Natural killer cell treated with Interleukin-12 subunit alpha and Interleukin-12 subunit beta and Interleukin-15 and Interleukin-18, amount 100 ng/mL, for 72 hours (primary cell): Measurements from ENCODE around the gene CD8B. TPM values are rescaled to one million over a fixed set of nuclear protein-coding genes. Genes with fewer than 3 reads are reported as not detected.
"Not testable (repeated sequence)": the region's sequence is repeated elsewhere in the genome, so short reads cannot be mapped to it uniquely, and the experiment has no call there.

ENCODE experiments used
- ATAC-seq, 2 donors: fragments of 150-1000 bp; cut with Tn5 transposase in 1 of 2; sonication (Bioruptor Pico), chemical (Tn5 transposase) in 1 of 2; 2 replicates each; pipeline ENCODE4 v1.10.0; 2021
- DNase-seq: peaks from one replicate; pipeline ENCODE4 v3.0.0; 2022; ENCODE audit warnings: low spot score
- H3K27ac Mint-ChIP-seq, 2 donors: 1 replicate in 1 of 2; 2 replicates in 1 of 2; pipeline ENCODE4 v1.8.0; 2022; ENCODE audit warnings: mixed read lengths in 2 of 2, mild to moderate bottlenecking in 1 of 2, moderate library complexity in 1 of 2
- H3K27me3 Mint-ChIP-seq, 2 donors: 1 replicate in 1 of 2; 2 replicates in 1 of 2; pipeline ENCODE4 v1.8.0; 2022; ENCODE audit warnings: mixed read lengths in 2 of 2
- H3K36me3 Mint-ChIP-seq: one replicate; pipeline ENCODE4 v1.8.0; 2022; ENCODE audit warnings: mixed read lengths
- H3K4me1 Mint-ChIP-seq, 2 donors: 1 replicate in 1 of 2; 2 replicates in 1 of 2; pipeline ENCODE4 v1.8.0; 2022; ENCODE audit warnings: low read depth in 2 of 2, mixed read lengths in 2 of 2, mild to moderate bottlenecking in 1 of 2
- H3K4me3 Mint-ChIP-seq: one replicate; pipeline ENCODE4 v1.8.0; 2022; ENCODE audit warnings: mixed read lengths
- H3K9me3 Mint-ChIP-seq: 2 replicates; pipeline ENCODE4 v1.8.0; 2022; ENCODE audit warnings: mixed read lengths
- total RNA-seq, 2 donors: library from RNA; stranded (reverse); gene quantifications; one replicate each; pipeline ENCODE4 v1.2.3, GENCODE V29; 2022

The CD8B gene
- 10 to 100 TPM in 1 of 2 donors, 1 to 10 TPM in 1; 8.4 to 31.5 TPM for total RNA-seq

DNA sequence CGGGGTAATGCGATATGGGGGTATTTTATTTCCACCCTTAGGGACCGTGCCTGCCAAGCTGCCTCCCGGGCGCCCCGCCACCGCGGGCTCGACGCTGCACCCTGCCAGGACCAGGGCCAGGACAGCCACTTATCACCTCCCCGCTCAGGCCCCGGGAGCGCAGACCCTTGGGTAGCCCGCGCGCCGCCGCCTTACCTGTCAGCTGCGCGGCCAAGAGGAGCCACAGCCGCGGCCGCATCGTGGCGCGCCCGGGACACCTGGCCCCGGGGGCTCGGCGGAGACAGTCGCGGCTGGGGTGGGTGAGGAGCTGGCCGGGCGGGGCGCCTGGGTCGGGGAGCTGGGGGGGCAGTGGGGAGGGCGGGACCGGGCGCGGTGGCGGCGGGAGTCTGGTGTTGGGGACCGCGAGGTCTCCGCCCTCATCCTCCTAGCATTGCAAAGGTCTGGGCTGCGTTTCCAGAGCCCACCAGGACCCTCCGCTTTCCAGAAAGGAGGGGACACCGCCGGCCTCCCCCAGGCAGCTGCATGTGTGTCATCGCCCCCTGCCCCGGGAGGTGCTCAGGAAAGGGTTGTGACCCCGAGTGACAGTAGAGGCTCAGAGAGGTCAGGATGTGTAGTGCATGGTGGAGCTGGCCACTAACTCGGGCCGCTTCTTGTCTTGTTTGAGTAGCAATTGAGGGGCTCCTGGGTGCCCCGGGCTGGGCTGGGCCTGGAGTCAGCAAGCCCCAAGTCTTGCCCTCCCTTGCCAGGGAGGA lies at the start of gene CD8B:
Gene CD8B, minus strand, starts transcription at position 259 of the 752 bp plus-strand sequence. Its CDS starts 21 bp downstream, at position 238.
- H3K4me1 Mint-ChIP-seq, H3K36me3 Mint-ChIP-seq, H3K27me3 Mint-ChIP-seq, DNase-seq, H3K9me3 Mint-ChIP-seq: not testable (repeated sequence)
- Mint-ChIP-seq H3K27ac (peak within 1 kb of the TSS in 1 of 2 donors; percentile 70), H3K4me3 (peak within 1 kb of the TSS; percentile 70)
- peak; percentile 40 to 41 for ATAC-seq

DNA sequence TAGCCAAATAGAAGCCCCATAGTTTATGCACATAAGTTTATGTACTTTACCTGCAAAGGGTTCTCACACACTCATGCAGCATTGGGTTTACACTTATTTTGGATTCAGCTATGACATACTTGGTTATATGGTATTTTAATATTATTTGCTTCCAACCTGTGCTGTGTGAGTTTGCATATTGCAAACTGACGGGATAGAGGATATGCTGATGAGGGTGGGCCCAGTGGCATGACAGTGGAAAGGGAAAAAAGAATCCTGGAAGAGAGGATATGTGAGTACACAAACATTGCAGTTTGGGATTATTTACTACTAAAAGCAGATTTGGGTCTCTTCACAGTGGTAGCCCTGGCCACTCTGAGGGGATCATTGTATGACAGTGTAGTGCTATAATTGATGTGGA lies 44.2 kb upstream of the CD8B start:
- not testable (repeated sequence) for H3K27me3 Mint-ChIP-seq, H3K9me3 Mint-ChIP-seq

DNA sequence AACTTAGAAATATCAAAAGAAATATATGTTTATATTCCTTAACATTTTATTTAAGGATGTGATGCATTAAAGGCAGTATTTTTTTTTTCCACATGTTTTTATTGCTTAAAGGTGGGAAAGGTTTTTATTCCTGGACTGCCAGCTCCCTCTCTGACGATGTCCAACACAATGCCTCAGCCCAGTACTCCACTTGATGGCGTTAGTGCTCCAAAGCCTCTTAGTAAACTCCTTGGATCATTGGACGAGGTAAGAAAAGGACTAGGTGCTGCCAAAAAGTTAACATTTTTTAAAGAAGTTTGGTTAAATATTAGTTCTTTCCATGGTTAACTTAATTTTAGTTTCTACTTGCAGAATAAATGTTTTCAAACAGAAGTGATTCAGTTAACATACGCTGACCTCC lies 39.0 kb upstream of the CD8B start:
- ATAC-seq, H3K9me3 Mint-ChIP-seq, DNase-seq, H3K4me3 Mint-ChIP-seq, H3K27me3 Mint-ChIP-seq, H3K27ac Mint-ChIP-seq, H3K4me1 Mint-ChIP-seq, H3K36me3 Mint-ChIP-seq: not testable (repeated sequence)

More for the DNA sequence above, 44.2 kb upstream of the CD8B start:
- not testable (repeated sequence) for H3K27ac Mint-ChIP-seq, H3K4me3 Mint-ChIP-seq, ATAC-seq, DNase-seq, H3K36me3 Mint-ChIP-seq, H3K4me1 Mint-ChIP-seq

DNA sequence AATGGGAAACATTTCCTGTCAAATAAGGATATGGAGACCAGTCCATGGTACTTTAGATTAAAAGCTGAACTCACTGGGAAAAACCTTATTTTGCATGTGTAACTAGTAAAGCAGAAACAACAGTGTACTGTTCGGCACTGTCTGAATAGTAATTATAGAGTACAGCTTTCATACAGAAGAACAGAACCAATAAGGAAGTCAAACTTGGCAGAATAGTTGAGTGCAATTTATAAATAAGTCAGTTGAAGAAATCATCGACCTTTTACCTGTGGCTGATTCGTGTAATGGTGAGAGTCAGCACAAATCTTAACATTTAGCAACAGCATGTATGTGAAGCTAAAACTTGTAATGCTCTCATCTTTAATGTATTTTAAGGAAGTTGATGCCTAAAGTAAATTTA lies 24.3 kb upstream of the CD8B start:
- not testable (repeated sequence) for ATAC-seq, H3K4me3 Mint-ChIP-seq, H3K36me3 Mint-ChIP-seq, H3K27me3 Mint-ChIP-seq, H3K27ac Mint-ChIP-seq, DNase-seq, H3K9me3 Mint-ChIP-seq, H3K4me1 Mint-ChIP-seq

DNA sequence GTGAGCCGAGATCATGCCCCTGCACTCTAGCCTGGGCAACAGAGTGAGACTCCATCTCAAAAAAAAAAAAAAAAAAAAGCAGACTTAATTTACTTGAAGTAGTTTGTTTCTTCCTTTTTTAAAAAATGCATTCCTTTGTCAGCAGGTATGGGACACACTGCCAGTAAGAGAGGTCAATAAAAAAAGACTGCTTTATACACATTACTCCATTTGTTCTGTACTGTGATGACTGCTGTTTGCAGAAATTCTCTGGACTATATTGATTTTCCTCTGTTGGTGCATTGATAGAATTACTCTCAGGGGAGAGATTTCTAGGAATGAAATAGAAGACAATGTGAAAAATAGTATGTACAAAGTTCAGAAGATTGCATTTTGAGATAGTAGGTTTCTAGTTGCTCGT lies 21.2 kb upstream of the CD8B start:
- not testable (repeated sequence) for H3K27ac Mint-ChIP-seq, H3K36me3 Mint-ChIP-seq, ATAC-seq, DNase-seq, H3K9me3 Mint-ChIP-seq, H3K4me1 Mint-ChIP-seq, H3K4me3 Mint-ChIP-seq
- H3K27me3 Mint-ChIP-seq: peaks cover 10 to 11% of the 10 kb centered on the region in 2 donors

DNA sequence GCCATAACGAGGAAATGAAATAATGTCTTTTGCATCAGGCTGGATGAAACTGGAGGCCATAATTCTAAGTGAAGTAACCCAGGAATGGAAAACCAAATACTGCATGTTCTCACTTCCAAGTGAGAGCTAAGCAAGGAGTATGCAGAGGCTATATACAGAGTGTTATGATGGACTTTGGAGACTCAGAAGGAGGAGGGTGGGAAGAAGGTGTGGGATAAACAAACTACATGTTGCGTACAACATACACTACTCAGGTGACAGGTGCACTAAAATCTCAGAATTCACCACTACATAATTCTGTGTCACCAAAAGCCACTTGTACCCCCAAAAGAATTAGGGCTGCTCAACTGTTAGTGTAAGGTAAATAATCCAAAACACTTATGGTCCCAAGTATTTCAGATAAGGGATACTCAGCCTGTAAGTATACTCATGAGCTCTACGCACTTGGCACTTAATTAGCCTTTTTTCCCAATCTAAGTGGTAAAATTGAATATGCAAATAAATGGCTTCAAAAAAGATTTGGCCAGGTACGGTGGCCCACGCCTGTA lies 20.5 kb upstream of the CD8B start:
- not testable (repeated sequence) for ATAC-seq, H3K4me1 Mint-ChIP-seq, H3K9me3 Mint-ChIP-seq, H3K27ac Mint-ChIP-seq, DNase-seq, H3K36me3 Mint-ChIP-seq, H3K4me3 Mint-ChIP-seq
- H3K27me3 Mint-ChIP-seq: peaks cover 10 to 11% of the 10 kb centered on the region in 2 donors

DNA sequence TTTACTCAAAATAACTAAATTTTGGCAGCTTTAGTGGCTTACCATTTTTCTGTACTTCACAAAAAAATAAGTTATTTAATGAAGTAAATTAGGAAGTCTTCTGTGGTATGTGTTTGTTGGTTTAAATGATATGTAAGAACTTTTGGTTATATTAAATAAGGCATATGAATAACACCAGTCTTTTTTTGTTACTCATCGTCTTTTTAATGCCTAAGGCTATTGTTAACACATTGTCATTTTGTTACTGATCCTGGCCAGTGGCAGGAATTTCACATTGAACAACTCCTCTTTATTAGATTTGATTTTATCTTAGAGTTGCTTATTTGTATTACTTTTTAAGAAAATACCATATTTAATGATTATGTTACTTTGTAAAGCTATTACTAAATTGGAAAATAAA lies 17.3 kb upstream of the CD8B start:
- H3K4me1 Mint-ChIP-seq, DNase-seq, H3K9me3 Mint-ChIP-seq, H3K36me3 Mint-ChIP-seq, ATAC-seq, H3K27ac Mint-ChIP-seq, H3K4me3 Mint-ChIP-seq: not testable (repeated sequence)
- peaks cover 15 to 20% of the 10 kb centered on the region in 2 donors for H3K27me3 Mint-ChIP-seq

DNA sequence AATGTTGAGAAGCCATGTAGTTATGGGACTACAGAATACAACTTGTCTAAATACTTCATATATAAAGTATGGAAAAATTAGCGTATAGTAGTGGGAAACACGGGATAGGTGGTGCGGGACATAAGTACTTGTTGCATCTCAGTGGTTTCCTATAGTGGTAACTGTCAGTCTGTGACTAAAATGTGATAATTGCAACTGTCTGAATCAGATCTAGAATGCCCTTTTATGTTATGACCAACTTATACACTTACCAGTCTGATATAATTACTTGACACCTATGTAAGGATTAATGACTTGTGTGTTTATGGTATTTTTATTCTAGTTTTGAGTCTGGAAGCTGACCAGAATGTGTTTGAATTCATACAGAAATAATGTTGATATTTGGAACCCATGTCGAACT lies 9.3 kb upstream of the CD8B start:
- not testable (repeated sequence) for H3K4me1 Mint-ChIP-seq, DNase-seq, H3K27ac Mint-ChIP-seq, H3K36me3 Mint-ChIP-seq, H3K9me3 Mint-ChIP-seq, H3K4me3 Mint-ChIP-seq, H3K27me3 Mint-ChIP-seq
- peak in 1 of 2 donors; percentile 76 for ATAC-seq

DNA sequence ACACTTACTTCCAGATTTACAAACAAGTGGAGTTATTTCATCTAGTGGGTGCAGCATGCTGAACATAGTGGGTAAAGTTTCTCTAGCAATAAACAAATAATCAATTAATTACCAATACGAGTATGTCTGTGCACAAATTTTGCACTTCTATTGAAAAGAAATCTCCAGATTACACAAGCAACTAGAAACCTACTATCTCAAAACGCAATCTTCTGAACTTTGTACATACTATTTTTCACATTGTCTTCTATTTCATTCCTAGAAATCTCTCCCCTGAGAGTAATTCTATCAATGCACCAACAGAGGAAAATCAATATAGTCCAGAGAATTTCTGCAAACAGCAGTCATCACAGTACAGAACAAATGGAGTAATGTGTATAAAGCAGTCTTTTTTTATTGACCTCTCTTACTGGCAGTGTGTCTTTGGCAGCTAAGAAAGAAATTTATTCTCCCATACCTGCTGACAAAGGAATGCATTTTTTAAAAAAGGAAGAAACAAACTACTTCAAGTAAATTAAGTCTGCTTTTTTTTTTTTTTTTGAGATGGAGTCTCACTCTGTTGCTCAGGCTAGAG lies 7.3 kb upstream of the CD8B start:
- H3K4me1 Mint-ChIP-seq, H3K9me3 Mint-ChIP-seq: not testable (repeated sequence)

DNA sequence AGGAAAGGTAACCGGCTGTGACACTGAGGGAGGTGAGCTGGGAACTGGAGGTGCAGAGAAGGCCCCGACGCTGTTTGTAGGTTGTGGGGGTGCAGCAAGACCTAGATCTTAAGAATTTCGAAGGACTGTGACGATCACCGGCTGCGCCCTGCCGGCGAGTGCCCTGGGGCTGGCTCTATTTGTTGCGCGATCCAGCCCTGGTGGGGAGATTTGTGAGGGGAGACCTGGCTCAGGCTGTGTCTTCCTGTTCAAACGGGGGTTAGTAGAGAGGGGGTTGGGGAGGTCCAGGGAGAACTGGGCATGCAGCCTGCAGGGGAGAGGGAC lies 656 bp upstream of the CD8B start:
- H3K27ac Mint-ChIP-seq, DNase-seq: not testable (repeated sequence)
- peak overlapping the region; percentile 47 for H3K4me3 Mint-ChIP-seq

More for the DNA sequence above, 7.3 kb upstream of the CD8B start:
- not testable (repeated sequence) for H3K27ac Mint-ChIP-seq, H3K27me3 Mint-ChIP-seq, DNase-seq, H3K4me3 Mint-ChIP-seq, H3K36me3 Mint-ChIP-seq, ATAC-seq

DNA sequence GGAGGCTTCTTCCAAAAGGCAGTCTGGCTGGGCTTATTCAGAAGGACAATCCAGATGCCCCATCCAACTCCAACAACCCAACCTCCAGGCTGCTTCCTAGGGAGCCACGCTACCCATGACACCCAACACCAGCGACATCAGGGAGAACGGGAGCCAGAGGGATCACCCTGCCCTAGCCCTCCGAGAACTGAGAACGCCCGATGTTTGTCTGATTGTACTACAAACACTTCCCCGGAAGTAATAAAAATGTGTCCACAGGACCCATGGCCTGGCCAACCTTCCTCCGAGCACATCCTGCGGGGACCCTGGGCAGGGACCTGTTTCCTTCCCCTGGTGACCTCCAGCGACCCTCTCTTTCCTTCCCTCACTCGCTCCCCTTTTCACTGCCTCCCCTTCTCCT lies 511 bp downstream of the CD8B start:
- DNase-seq, H3K27me3 Mint-ChIP-seq, H3K9me3 Mint-ChIP-seq, H3K4me1 Mint-ChIP-seq, H3K36me3 Mint-ChIP-seq: not testable (repeated sequence)
- Mint-ChIP-seq H3K4me3 (peak overlapping the region; percentile 70), H3K27ac (peak overlapping the region in 1 of 2 donors; percentile 70)
- ATAC-seq: peak in 1 of 2 donors; percentile 45

More for the DNA sequence above, 656 bp upstream of the CD8B start:
- H3K27me3 Mint-ChIP-seq, H3K4me1 Mint-ChIP-seq, H3K9me3 Mint-ChIP-seq, ATAC-seq, H3K36me3 Mint-ChIP-seq: not testable (repeated sequence)

DNA sequence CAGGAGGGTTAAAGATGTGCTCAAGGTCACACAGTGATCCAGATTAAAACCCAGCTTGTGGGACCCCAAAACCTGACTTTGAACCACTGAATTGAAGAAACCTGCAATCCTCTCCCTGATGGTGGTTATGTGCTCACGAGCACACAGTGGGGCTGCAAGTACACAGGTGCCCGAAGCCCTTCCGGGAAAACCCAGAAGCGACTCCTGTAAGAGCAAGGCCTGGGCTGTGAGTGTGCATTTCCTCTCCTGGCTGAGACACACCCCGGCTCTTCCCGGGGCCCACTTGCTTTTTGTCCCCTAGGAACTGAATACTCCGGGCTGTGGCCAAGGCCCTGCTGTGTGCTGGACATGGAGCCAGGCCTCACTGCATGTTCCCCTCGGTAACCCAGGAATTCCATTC lies 1.1 kb downstream of the CD8B start:
- H3K4me1 Mint-ChIP-seq, H3K9me3 Mint-ChIP-seq, H3K36me3 Mint-ChIP-seq, H3K27me3 Mint-ChIP-seq, DNase-seq: not testable (repeated sequence)
- H3K27ac Mint-ChIP-seq: peak overlapping the region in 1 of 2 donors; percentile 70
- peak in 1 of 2 donors; percentile 17 for ATAC-seq
- peak overlapping the region; percentile 70 for H3K4me3 Mint-ChIP-seq

DNA sequence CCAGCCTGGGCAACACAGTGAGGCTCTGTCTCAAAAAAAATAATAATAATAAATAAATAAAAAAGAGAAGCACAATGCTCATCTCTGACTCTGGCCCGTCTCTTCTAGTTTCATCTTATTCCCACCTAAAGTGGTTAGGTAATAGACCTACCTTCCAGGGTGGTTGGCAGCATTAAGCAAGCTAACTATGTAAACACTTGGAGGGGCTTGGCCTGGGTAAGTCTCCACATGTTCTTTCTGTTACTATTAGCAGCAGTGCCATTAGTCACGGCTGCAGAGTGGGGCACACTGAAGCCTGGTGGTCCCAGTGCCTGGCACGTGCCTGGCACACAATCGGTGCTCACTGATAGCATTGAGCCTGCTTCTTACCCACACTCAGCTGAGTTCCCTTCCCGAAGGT lies 4.0 kb downstream of the CD8B start:
- H3K9me3 Mint-ChIP-seq, H3K27ac Mint-ChIP-seq, H3K36me3 Mint-ChIP-seq: not testable (repeated sequence)

DNA sequence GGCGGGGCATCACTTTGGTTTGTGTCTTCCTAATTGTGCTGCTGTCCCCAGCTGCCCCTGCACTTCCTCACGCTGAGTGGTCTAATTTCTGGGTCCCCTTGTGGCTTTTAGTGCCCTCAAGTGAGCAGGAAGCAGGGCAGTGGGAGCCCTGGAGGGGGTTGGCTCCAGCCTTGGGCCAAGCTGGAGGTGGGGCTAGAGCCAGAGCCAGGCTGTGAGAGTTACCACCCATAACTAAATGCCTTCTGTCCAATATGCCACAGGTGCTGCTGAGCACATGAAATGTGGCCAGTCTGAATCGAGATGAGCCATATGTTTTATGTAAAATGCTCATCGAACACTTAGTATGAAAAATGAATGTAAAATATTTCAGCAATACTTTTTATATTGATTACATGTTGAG lies 5.2 kb downstream of the CD8B start:
- not testable (repeated sequence) for H3K4me1 Mint-ChIP-seq, DNase-seq, ATAC-seq, H3K9me3 Mint-ChIP-seq, H3K36me3 Mint-ChIP-seq, H3K4me3 Mint-ChIP-seq, H3K27me3 Mint-ChIP-seq, H3K27ac Mint-ChIP-seq

More for the DNA sequence above, 4.0 kb downstream of the CD8B start:
- not testable (repeated sequence) for H3K27me3 Mint-ChIP-seq, ATAC-seq, H3K4me3 Mint-ChIP-seq, H3K4me1 Mint-ChIP-seq, DNase-seq
